ENCODE measurements around the gene CIPC.

Gene CIPC

DNA sequence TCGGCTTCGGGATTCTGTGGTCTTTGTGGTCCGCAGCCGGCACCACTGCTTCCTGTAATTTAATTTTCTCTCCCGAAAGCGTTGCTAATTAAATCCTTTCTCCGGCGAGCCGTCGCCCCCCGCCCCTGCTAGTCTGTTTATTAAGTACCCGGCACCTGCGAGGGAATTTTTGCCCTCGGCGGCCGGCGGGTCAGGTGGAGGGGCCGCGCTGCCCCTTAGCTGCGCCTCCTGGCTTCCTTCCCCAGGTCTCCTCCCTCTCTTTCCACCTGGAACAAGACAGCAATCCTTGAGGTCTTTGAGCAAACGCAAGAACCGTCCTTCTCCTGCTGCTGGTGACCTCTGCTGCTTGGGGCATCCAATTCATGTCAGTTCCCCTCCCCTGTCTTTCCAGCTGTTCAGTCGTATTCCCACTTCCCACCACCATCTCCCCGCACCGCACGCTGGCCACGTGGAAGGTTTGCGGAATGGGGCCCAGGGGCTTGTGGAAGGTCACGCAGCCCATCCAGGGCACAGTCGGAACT lies 27.3 kb downstream of the CIPC start:
- no peak for DNase-seq
- ChIA-PET POLR2A (no interaction called here), CTCF (interaction anchor here (0.6 to 2.7 kb wide), 5 partner anchors 7 to 31 kb away, joined by 3 to 7 read pairs (median 4); no protein-coding TSS in a partner anchor)
- WGBS (ENCODE audit: insufficient coverage): 10% methylated on average over 24 of the region's 30 CpGs
- Histone ChIP-seq H3K4me3 (ENCODE audit: control insufficient read depth in 1 of 7, extremely low read depth in 1 of 7, insufficient read depth in 4 of 7, low read depth in 2 of 7, low read length in 6 of 7) (peak overlapping the region in 6 of 7 experiments; percentile 15 to 68 (median 46)), H3K4me1 (ENCODE audit: control extremely low read depth in 1 of 4, control insufficient read depth in 4 of 4, insufficient read depth in 4 of 4, low read length in 3 of 4) (peaks cover 0 to 20% (median 15%) of the 10 kb centered on the region in 4 experiments), H3K27me3 (replicated peaks in 2 of 5; ENCODE audit: control insufficient read depth in 4 of 5, insufficient read depth in 5 of 5, low read length in 4 of 5) (peaks cover 0 to 75% (median 44%) of the 10 kb centered on the region in 5 experiments), H3K9me3 (ENCODE audit: control extremely low read depth in 1 of 5, control insufficient read depth in 4 of 5, insufficient read depth in 2 of 5, low read depth in 1 of 5, low read length in 4 of 5) (no peaks in the 10 kb centered on the region), H3K36me3 (ENCODE audit: control insufficient read depth in 4 of 4, insufficient read depth in 4 of 4, low read length in 3 of 4) (no peaks in the 10 kb centered on the region), H3K27ac (ENCODE audit: insufficient read depth in 1 of 2, low read depth in 1 of 2, low read length in 2 of 2, poor library complexity in 1 of 2, severe bottlenecking in 2 of 2) (no peak overlapping the region)

DNA sequence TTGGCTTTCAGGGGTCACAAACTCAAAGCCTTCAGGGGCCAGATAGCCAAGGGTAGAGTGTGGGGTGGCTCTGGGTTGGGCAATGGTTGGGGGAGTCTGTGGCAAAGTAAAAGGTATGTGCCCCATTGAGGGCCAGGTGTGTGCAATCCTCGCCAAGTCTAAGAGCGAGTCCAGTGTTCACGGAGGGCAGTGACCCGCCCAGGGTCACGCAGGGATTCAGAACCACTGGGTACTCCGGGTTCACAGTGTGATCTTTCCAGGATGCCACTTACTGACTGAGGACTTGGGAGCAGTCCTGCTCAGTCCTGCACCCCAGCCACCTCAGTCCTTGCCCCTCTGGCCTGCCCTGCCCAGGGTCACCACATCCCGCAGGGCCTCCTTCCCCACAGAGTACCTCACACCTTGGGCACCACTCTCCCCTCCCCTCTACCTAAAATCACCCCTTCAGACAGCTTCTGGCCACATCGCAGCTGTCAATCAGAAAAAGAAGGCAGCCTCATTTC lies 27.8 kb downstream of the CIPC start:
- 96% methylated on average over 7 of the region's 8 CpGs for WGBS (ENCODE audit: insufficient coverage)
- Histone ChIP-seq H3K36me3 (ENCODE audit: control insufficient read depth in 4 of 4, insufficient read depth in 4 of 4, low read length in 3 of 4) (no peaks in the 10 kb centered on the region), H3K4me3 (ENCODE audit: control insufficient read depth in 1 of 7, extremely low read depth in 1 of 7, insufficient read depth in 4 of 7, low read depth in 2 of 7, low read length in 6 of 7) (no peak overlapping the region), H3K4me1 (ENCODE audit: control extremely low read depth in 1 of 4, control insufficient read depth in 4 of 4, insufficient read depth in 4 of 4, low read length in 3 of 4) (peaks cover 0 to 17% (median 15%) of the 10 kb centered on the region in 4 experiments), H3K27me3 (replicated peaks in 2 of 5; ENCODE audit: control insufficient read depth in 4 of 5, insufficient read depth in 5 of 5, low read length in 4 of 5) (peaks cover 0 to 80% (median 45%) of the 10 kb centered on the region in 5 experiments), H3K9me3 (ENCODE audit: control extremely low read depth in 1 of 5, control insufficient read depth in 4 of 5, insufficient read depth in 2 of 5, low read depth in 1 of 5, low read length in 4 of 5) (no peaks in the 10 kb centered on the region), H3K27ac (ENCODE audit: insufficient read depth in 1 of 2, low read depth in 1 of 2, low read length in 2 of 2, poor library complexity in 1 of 2, severe bottlenecking in 2 of 2) (no peak overlapping the region)
- DNase-seq: no peak
- CTCF ChIA-PET: interaction anchor here (0.6 to 2.7 kb wide), 7 partner anchors 8 to 32 kb away, joined by 3 to 7 read pairs (median 4); no protein-coding TSS in a partner anchor
- POLR2A ChIA-PET: no interaction called here

DNA sequence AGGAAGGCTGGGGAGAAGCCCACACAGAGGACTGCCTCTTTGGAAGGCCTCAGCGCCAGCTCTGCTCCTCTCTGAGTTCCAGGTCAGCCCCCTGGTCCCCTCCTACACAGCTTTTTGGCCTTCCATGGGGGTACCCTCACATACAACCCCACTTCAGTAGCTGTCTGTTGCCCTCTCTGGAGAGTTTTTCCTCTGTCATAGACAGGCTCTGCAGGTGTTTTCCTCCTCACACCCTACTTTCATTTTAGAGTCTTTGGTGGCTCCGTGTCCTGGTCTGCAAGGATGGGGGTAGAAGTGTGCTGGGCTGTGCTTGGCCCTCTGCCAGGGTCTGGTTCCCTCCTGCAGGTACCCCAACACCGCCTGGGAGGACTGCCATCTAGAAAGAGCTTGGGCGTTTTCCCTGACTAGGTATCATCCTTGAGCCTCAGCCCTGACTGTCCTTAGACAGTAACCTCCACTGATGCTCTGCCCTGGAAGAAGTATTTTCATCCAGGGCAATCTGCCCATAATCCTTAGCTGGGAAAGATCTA lies 28.5 kb downstream of the CIPC start:
- CTCF ChIA-PET: interaction anchor here (0.7 to 2.7 kb wide), 5 partner anchors 8 to 185 kb away, joined by 3 to 7 read pairs (median 5); no protein-coding TSS in a partner anchor
- H3K27me3 ChIP-seq (replicated peaks in 2 of 5; ENCODE audit: control insufficient read depth in 4 of 5, insufficient read depth in 5 of 5, low read length in 4 of 5): peaks cover 0 to 84% (median 45%) of the 10 kb centered on the region in 5 experiments
- peaks cover 0 to 16% (median 15%) of the 10 kb centered on the region in 4 experiments for H3K4me1 ChIP-seq (ENCODE audit: control extremely low read depth in 1 of 4, control insufficient read depth in 4 of 4, insufficient read depth in 4 of 4, low read length in 3 of 4)
- POLR2A ChIA-PET: no interaction called here
- WGBS (ENCODE audit: insufficient coverage): 85% methylated on average over 2 of the region's 4 CpGs
- DNase-seq: no peak
- no peak overlapping the region for H3K4me3 ChIP-seq (ENCODE audit: control insufficient read depth in 1 of 7, extremely low read depth in 1 of 7, insufficient read depth in 4 of 7, low read depth in 2 of 7, low read length in 6 of 7)
- no peaks in the 10 kb centered on the region for H3K36me3 ChIP-seq (ENCODE audit: control insufficient read depth in 4 of 4, insufficient read depth in 4 of 4, low read length in 3 of 4)
- no peak overlapping the region for H3K27ac ChIP-seq (ENCODE audit: insufficient read depth in 1 of 2, low read depth in 1 of 2, low read length in 2 of 2, poor library complexity in 1 of 2, severe bottlenecking in 2 of 2)
- no peaks in the 10 kb centered on the region for H3K9me3 ChIP-seq (ENCODE audit: control extremely low read depth in 1 of 5, control insufficient read depth in 4 of 5, insufficient read depth in 2 of 5, low read depth in 1 of 5, low read length in 4 of 5)

DNA sequence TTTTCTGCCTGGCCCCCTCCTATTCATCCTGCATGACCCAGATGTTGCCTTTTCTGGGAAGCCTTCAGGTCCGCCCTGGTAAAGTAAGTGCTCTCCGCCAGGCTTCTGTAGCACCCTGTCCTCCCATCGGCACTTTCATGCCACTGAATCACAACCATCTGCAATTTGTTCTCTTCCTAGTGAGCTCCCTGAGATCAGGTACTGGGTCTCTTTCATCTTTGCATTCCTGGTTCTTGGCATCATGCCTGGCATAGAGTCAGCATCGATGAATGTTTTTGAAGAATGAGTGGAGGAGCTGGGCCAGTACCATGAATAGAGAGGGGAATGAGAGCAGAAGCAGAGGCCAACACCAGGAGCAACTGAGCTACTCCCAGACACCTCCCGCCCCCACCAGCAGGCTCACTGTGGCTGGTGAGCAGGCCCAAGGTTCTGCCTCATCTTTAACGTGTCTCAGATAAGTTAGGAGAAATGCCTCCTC lies 30.4 kb downstream of the CIPC start:
- ChIA-PET CTCF (interaction anchor here (1.1 to 2.2 kb wide), 2 partner anchors 14 to 42 kb away, joined by 3 to 5 read pairs; no protein-coding TSS in a partner anchor), POLR2A (no interaction called here)
- Histone ChIP-seq H3K4me1 (ENCODE audit: control extremely low read depth in 1 of 4, control insufficient read depth in 4 of 4, insufficient read depth in 4 of 4, low read length in 3 of 4) (peaks cover 0 to 16% (median 15%) of the 10 kb centered on the region in 4 experiments), H3K27ac (ENCODE audit: insufficient read depth in 1 of 2, low read depth in 1 of 2, low read length in 2 of 2, poor library complexity in 1 of 2, severe bottlenecking in 2 of 2) (no peak overlapping the region), H3K9me3 (ENCODE audit: control extremely low read depth in 1 of 5, control insufficient read depth in 4 of 5, insufficient read depth in 2 of 5, low read depth in 1 of 5, low read length in 4 of 5) (no peaks in the 10 kb centered on the region), H3K36me3 (ENCODE audit: control insufficient read depth in 4 of 4, insufficient read depth in 4 of 4, low read length in 3 of 4) (no peaks in the 10 kb centered on the region), H3K27me3 (replicated peaks in 2 of 5; ENCODE audit: control insufficient read depth in 4 of 5, insufficient read depth in 5 of 5, low read length in 4 of 5) (peaks cover 0 to 95% (median 48%) of the 10 kb centered on the region in 5 experiments), H3K4me3 (ENCODE audit: control insufficient read depth in 1 of 7, extremely low read depth in 1 of 7, insufficient read depth in 4 of 7, low read depth in 2 of 7, low read length in 6 of 7) (no peak overlapping the region)
- DNase-seq: no peak
- WGBS (ENCODE audit: insufficient coverage): 92% methylated on average over 6 of the region's 6 CpGs

DNA sequence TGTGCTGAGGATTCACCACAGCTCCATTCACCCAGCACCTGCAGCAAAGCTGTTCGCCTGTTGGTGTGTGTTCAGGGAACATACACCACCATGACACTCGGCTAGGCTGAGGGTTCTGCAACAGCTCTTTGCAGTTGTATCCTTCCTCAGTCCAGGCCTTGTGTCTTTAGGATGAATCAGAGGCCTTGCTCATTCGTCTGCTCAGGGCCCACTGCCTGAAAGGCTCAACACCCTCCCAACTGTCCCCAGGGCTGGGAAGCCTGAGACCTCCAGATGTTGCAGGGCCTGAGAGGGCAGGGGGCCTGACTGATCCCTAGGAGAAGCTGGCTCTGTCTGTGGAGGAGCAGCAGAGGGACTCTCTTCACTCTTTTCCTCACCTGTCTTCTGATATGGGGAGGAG lies 32.3 kb downstream of the CIPC start:
- 94% methylated on average over 3 of the region's 3 CpGs for WGBS (ENCODE audit: insufficient coverage)
- H3K4me3 ChIP-seq (ENCODE audit: control insufficient read depth in 1 of 7, extremely low read depth in 1 of 7, insufficient read depth in 4 of 7, low read depth in 2 of 7, low read length in 6 of 7): no peak overlapping the region
- no peak for DNase-seq
- POLR2A ChIA-PET: no interaction called here
- CTCF ChIA-PET: no interaction called here
- H3K9me3 ChIP-seq (ENCODE audit: control extremely low read depth in 1 of 5, control insufficient read depth in 4 of 5, insufficient read depth in 2 of 5, low read depth in 1 of 5, low read length in 4 of 5): no peaks in the 10 kb centered on the region
- no peak overlapping the region for H3K27ac ChIP-seq (ENCODE audit: insufficient read depth in 1 of 2, low read depth in 1 of 2, low read length in 2 of 2, poor library complexity in 1 of 2, severe bottlenecking in 2 of 2)
- H3K27me3 ChIP-seq (replicated peaks in 2 of 5; ENCODE audit: control insufficient read depth in 4 of 5, insufficient read depth in 5 of 5, low read length in 4 of 5): peaks cover 0 to 93% (median 45%) of the 10 kb centered on the region in 5 experiments
- H3K36me3 ChIP-seq (ENCODE audit: control insufficient read depth in 4 of 4, insufficient read depth in 4 of 4, low read length in 3 of 4): no peaks in the 10 kb centered on the region
- H3K4me1 ChIP-seq (ENCODE audit: control extremely low read depth in 1 of 4, control insufficient read depth in 4 of 4, insufficient read depth in 4 of 4, low read length in 3 of 4): peaks cover 0 to 4% (median 3%) of the 10 kb centered on the region in 4 experiments

DNA sequence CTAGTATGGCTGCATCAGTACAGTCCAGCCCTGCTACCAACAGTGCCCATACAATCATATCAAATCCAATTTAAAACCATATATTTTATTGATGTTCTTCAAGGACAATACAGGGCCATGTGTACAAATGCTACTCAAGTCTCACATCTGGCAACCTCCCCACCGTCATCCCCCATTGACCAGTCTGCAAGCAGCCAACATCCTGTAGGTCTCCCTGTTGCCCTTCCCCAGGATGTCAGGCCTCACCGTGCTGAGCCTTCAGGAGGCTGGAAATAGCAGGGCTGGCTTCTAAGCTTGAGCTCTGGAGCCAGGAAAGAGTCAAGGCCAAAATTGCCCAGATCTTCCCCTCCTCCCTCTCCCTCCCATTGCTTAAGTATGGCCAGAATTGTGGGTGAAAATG lies 33.1 kb downstream of the CIPC start:
- DNase-seq: no peak
- H3K4me1 ChIP-seq (ENCODE audit: control extremely low read depth in 1 of 4, control insufficient read depth in 4 of 4, insufficient read depth in 4 of 4, low read length in 3 of 4): no peaks in the 10 kb centered on the region
- 89% methylated on average over 1 of the region's 2 CpGs for WGBS (ENCODE audit: insufficient coverage)
- no peaks in the 10 kb centered on the region for H3K9me3 ChIP-seq (ENCODE audit: control extremely low read depth in 1 of 5, control insufficient read depth in 4 of 5, insufficient read depth in 2 of 5, low read depth in 1 of 5, low read length in 4 of 5)
- POLR2A ChIA-PET: no interaction called here
- H3K4me3 ChIP-seq (ENCODE audit: control insufficient read depth in 1 of 7, extremely low read depth in 1 of 7, insufficient read depth in 4 of 7, low read depth in 2 of 7, low read length in 6 of 7): no peak overlapping the region
- no peak overlapping the region for H3K27ac ChIP-seq (ENCODE audit: insufficient read depth in 1 of 2, low read depth in 1 of 2, low read length in 2 of 2, poor library complexity in 1 of 2, severe bottlenecking in 2 of 2)
- CTCF ChIA-PET: no interaction called here
- peaks cover 0 to 93% (median 37%) of the 10 kb centered on the region in 5 experiments for H3K27me3 ChIP-seq (replicated peaks in 2 of 5; ENCODE audit: control insufficient read depth in 4 of 5, insufficient read depth in 5 of 5, low read length in 4 of 5)
- no peaks in the 10 kb centered on the region for H3K36me3 ChIP-seq (ENCODE audit: control insufficient read depth in 4 of 4, insufficient read depth in 4 of 4, low read length in 3 of 4)

DNA sequence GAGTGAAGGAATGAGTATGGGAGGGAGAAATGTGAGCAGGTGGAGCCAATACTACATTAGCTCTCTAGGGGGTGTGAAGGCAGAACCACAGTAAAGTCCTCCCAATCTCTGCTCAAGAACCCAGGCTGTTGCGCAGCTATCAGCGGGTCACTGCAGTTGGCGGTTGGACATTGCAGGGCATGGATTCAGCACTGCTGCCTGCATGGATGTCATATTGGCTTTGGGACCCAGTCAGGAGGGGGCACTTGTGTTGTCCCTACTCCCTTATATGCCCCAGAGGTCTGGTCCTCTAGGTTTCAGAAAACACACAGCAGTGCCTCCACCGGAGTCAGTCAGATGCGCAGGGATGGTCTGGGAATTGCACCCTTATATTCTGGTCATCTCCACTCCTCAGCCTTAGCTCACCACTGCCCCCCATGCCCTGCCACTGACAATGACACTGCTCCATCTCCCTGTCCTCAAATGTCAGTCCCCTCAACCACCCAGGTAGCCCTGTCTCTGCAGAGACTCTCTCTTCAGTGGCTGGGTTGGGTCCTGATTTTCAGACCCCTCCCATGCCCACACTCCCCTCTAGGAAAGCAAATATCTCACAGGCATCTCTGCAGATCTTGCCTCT lies 33.9 kb downstream of the CIPC start:
- no peaks in the 10 kb centered on the region for H3K4me1 ChIP-seq (ENCODE audit: control extremely low read depth in 1 of 4, control insufficient read depth in 4 of 4, insufficient read depth in 4 of 4, low read length in 3 of 4)
- no peaks in the 10 kb centered on the region for H3K9me3 ChIP-seq (ENCODE audit: control extremely low read depth in 1 of 5, control insufficient read depth in 4 of 5, insufficient read depth in 2 of 5, low read depth in 1 of 5, low read length in 4 of 5)
- no peak overlapping the region for H3K27ac ChIP-seq (ENCODE audit: insufficient read depth in 1 of 2, low read depth in 1 of 2, low read length in 2 of 2, poor library complexity in 1 of 2, severe bottlenecking in 2 of 2)
- WGBS (ENCODE audit: insufficient coverage): 100% methylated on average over 5 of the region's 5 CpGs
- DNase-seq: no peak
- no peaks in the 10 kb centered on the region for H3K36me3 ChIP-seq (ENCODE audit: control insufficient read depth in 4 of 4, insufficient read depth in 4 of 4, low read length in 3 of 4)
- CTCF ChIA-PET: interaction anchor here (1.9 to 4.4 kb wide), 2 partner anchors 8 to 13 kb away, joined by 6 to 28 read pairs; no protein-coding TSS in a partner anchor
- no peak overlapping the region for H3K4me3 ChIP-seq (ENCODE audit: control insufficient read depth in 1 of 7, extremely low read depth in 1 of 7, insufficient read depth in 4 of 7, low read depth in 2 of 7, low read length in 6 of 7)
- POLR2A ChIA-PET: no interaction called here
- peaks cover 0 to 91% (median 34%) of the 10 kb centered on the region in 5 experiments for H3K27me3 ChIP-seq (replicated peaks in 2 of 5; ENCODE audit: control insufficient read depth in 4 of 5, insufficient read depth in 5 of 5, low read length in 4 of 5)

All from common myeloid progenitor, CD34-positive (primary cell).